Measurements from ENCODE around the gene AKIRIN1. TPM values are rescaled to one million over a fixed set of nuclear protein-coding genes. Genes with fewer than 3 reads are reported as not detected.
"Not testable (repeated sequence)": the region's sequence is repeated elsewhere in the genome, so short reads cannot be mapped to it uniquely, and the experiment has no call there.

The AKIRIN1 gene
- total RNA-seq, 1 donor from 2014 or later, result 55.0 TPM

DNA sequence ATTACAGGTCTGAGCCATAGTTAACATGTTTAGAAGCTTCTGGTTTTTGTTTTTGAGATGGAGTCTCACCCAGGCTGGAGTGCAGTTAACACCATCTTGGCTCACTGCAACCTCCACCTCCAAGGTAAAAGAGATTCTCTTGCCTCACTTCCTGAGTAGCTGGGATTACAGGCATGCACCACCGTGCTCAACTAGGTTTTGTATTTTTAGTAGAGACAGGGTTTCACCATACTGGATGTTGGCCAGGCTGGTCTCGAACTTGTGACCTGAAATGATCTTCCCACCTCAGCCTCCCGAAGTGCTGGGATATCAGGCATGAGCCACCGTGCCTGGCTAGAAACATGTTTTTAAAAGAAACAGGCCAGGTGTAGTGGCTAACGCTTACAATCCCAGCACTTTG is 45.6 kb downstream of the AKIRIN1 start:
- DNase-seq (ENCODE audit: low spot score in 2 of 2) (no peak), FAIRE-seq (no peak)

DNA sequence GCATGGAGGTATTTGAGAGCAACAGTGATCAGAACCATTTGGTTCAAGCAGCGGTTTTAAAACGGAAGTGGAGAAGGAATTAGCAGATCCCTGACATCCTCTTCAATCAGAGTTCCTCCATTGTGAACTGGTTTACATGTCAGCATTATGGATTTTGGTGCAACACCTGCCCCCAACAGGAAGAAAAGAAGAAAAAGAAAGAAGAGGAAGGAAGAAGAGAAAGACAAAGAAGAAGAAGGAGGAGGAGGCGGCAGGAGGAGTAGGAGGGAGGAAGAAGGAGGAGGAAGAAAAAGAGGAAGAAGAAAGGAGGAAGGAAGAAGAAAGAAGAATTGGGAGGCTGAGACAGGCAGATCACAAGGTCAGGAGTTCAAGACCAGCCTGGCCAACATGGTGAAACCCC is 52.4 kb downstream of the AKIRIN1 start:
- no peak for FAIRE-seq

DNA sequence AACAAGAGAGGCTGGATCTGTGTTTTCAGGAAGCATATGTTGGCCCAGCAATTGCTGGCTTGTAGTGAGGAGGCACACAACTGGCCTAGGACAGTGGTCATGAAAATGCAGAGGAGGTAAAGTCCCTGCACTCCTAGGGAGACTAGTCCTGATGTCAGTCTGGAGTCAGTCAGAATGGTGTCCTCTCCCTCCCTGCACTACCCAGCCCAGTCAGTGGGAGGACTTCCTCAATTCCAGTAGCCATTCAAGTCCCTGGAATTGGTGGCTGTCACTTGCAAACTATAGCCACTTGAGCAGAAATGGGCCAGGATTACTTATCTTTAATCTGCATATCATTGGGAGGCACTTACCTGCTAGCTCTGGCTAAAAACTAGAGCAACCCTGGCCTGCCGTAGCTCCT is 53.7 kb downstream of the AKIRIN1 start:
- DNase-seq (ENCODE audit: low spot score in 2 of 2), result no peak
- no peak for FAIRE-seq

More for the DNA sequence above, 52.4 kb downstream of the AKIRIN1 start:
- DNase-seq (ENCODE audit: low spot score in 2 of 2), result no peak

DNA sequence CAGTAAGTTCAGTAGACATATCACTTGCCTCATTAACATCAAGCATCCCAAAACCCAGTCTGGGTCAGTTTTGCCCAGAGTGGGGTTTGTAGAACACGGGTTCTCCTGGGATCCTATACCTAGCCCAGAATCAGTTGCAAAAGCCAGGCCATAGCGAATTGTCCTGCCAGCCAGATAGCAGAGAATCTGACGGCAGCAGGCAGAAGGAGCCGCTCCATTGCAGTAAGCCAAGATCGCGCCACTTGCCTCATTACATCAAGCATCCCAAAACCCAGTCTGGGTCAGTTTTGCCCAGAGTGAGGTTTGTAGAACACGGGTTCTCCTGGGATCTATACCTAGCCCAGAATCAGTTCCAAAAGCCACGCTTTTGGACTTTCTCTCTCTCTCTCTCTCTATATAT is 54.2 kb downstream of the AKIRIN1 start:
- FAIRE-seq, result no peak
- DNase-seq (ENCODE audit: low spot score in 2 of 2), result no peak

DNA sequence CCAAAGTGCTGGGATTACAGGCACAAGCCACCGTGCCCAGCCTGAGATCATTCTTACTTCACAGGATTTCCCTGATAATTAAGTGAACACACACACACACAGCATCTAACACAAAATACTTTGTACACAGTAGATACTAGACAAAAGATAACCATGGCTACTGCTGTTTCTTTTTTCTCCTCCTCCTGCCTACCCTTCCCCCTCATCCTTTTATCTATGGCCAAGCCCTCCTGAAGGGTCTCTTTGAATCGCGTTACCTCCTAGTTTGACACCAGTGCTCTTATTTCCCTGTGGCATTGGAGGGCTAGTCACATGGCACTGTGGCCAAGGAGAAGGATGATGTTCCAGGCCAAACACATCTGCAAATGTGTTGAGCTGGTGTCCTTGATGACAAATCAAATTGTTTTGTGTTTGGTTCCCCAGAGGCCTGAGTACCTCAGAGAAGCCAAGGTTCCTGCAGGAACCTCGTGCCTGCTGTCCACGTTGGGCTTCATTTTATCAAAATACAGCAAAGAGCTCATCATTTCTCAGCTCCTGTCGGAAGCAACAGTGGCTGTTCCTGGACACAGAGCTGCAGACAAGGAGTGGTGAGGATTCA is 55.6 kb downstream of the AKIRIN1 start:
- DNase-seq (ENCODE audit: low spot score in 2 of 2) (no peak), FAIRE-seq (no peak)

DNA sequence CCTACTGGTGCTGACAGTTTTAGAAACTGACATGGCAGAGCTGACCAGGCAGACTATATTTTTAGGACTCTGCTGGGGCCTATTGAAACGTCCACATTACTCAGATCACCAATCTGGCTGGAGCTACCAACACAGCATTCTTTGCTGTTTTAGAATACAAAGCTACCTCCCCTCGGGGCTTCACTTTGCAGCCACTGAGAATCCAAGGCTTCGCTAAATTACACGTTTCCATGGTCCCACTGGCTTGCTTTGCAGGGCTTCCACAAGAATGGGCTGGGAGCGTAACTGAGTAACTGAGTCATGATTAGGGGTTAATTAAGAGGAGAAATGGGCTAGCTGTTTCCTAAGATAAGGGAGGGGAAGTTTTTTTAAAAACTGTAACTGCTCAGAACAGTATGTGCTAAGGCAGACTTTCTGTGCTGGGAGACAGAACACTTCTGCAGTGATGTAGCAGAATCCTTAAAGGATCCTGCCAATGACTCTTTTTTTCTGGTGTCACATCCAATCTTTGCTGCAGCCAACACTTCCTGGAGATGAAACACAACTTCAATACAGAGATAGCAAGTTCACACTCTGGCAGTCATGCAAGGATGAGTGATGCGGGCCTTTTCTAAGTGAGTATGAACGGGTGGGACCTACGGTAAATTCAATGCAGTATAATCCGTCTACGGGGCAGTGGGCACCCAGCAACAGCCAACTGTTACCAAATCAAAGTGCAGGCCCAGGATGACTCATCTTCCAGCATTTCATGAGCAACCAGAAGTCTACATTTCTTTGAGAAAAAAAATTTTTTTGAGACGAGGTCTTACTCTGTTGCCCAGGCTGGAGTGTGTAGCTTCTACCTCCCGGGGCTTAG is 56.5 kb downstream of the AKIRIN1 start:
- no peak for FAIRE-seq
- peak in 1 of 2 donors; percentile 30 for DNase-seq (ENCODE audit: low spot score in 2 of 2)

DNA sequence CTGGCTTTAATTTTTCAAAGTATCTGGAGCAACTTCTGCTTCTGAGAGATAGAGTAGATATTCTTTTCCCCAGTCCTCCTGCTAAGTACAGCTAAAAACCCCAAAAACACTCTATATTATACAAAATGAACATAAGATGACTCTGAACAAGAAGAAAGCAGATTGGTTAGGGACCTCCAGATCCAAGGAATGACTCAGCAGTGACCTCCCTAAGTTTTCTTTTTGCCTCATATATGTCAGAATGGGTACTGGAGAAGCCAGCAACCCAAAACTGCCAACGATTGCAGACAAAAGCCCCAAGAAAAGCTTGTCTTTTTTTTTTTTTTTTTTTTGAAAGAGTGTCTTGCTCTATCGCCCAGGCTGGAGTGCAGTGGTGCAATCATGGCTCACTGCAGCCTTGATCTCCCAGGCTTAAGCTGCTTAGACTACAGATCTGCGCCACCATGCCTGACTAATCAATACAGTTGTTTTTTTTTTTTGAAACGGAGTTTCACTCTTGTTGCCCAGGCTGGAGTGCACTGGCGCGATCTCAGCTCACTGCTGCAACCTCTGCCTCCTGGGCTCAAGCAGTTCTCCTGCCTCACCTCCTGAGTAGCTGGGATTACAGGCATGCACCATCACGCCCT is 57.8 kb downstream of the AKIRIN1 start:
- DNase-seq (ENCODE audit: low spot score in 2 of 2) (no peak), FAIRE-seq (no peak)

DNA sequence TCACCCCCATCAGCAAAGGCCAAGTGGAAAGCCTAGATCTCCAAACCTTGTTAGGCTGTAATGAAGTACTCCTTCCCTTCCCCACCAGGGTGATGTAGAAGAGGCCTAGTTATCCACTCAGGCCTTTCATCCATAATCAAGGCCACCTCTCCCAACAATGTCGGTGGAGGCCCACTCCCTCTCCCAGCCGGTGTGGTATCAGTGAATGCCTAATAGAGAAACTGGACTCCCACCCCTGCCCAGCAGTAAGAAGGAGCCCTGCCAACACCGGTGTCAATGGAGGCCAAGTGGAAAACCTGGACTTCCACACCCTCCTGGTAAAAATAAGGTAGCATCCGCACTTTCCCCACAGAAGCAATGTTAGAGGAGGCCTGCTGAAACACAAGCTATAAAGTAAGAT is 58.9 kb downstream of the AKIRIN1 start:
- no peak for FAIRE-seq
- no peak for DNase-seq (ENCODE audit: low spot score in 2 of 2)

DNA sequence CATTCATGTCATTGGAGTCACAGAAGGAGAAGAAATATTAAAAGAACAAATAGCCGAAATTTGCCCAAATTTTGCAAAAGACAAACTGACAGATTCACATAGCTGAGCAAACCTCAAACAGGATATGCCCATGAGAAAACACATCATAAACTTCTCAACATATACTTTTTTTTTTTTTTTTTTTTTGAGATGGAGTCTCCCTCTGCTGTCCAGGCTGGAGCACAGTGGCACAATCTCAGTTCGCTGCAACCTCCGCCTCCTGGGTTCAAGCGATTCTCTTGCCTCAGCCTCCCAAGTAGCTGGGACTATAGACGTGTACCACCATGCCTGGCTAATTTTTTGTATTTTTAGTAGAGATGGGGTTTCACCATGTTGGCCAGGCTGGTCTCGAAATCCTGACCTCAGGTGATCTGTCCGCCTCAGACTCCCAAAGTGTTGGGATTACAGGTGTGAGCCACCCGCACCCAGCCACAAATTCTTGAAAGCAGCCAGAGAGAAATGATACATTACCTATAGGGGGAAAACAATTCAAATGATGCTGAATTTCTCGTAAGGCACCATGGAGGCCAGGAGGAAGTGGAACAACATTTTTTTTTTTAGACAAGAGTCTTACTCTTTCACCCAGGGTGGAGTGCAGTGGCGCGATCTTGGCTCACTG is 60.2 kb downstream of the AKIRIN1 start:
- not testable (repeated sequence) for FAIRE-seq; DNase-seq (ENCODE audit: low spot score in 2 of 2)

DNA sequence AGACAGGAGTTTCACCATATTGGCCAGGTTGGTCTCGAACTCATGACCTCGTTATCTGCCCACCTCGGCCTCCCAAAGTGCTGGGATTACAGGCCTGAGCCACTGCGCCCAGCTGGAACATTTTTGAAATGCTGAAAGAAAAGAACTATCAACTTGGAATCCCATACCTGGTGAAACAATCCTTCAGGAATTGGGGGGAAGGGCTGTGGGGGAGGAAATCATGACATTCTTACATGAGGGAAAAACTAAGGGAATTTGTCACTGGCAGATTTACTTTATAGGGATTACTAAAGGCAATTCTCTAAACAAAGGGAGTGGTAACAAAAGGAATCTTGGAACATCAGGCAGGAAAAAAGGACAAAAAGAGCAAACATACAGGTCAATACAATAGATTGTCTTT is 60.9 kb downstream of the AKIRIN1 start:
- DNase-seq (ENCODE audit: low spot score in 2 of 2) (no peak), FAIRE-seq (no peak)

DNA sequence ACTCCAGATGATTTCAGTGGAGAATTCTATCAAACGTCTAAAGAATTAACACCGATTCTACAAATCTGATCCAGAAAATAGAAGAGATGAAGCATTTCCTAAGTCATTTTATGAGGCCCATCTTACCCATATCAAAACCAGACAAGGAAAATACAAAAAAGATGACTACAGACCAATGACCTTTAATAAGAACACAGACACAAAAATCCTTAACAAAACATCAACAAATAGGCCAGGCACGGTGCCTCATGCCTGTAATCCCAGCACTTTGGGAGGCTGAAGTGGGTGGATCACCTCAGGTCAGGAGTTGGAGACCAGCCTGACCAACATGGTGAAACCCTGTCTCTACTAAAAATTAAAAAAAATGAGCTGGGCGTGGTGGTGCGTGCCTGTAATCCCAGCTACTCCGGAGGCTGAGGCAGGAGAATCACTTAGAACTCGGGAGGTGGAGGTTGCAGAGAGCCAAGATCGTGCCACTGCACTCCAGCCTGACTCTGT is 64.2 kb downstream of the AKIRIN1 start:
- not testable (repeated sequence) for FAIRE-seq; DNase-seq (ENCODE audit: low spot score in 2 of 2)

Small RNA genes lying within 50 kb of the gene (small RNA-seq; reads per million reads assigned to genes)
- gene RF00019, result not detected

Other genes starting within 250 kb of the AKIRIN1 start
- 18.8 TPM for gene RRAGC, start 131.5 kb upstream of the AKIRIN1 start, total RNA-seq
- gene MYCBP, start 117.9 kb upstream of the AKIRIN1 start, total RNA-seq, result 1.6 TPM
- not detected for gene GJA9, start 109.7 kb upstream of the AKIRIN1 start, total RNA-seq
- 0.41 TPM for gene RHBDL2, start 49.4 kb upstream of the AKIRIN1 start, total RNA-seq
- 337 TPM for gene NDUFS5, start 35.1 kb downstream of the AKIRIN1 start, total RNA-seq
- gene MACF1, start 213.4 kb downstream of the AKIRIN1 start, total RNA-seq, result 306 TPM